Fibroblast of skin of abdomen (primary cell): Measurements from ENCODE around the gene FGF18.

Experiments
- DNase-seq: peaks from one replicate; pipeline ENCODE4 v3.0.0-alpha.2; 2013

FGF18 gene

DNA sequence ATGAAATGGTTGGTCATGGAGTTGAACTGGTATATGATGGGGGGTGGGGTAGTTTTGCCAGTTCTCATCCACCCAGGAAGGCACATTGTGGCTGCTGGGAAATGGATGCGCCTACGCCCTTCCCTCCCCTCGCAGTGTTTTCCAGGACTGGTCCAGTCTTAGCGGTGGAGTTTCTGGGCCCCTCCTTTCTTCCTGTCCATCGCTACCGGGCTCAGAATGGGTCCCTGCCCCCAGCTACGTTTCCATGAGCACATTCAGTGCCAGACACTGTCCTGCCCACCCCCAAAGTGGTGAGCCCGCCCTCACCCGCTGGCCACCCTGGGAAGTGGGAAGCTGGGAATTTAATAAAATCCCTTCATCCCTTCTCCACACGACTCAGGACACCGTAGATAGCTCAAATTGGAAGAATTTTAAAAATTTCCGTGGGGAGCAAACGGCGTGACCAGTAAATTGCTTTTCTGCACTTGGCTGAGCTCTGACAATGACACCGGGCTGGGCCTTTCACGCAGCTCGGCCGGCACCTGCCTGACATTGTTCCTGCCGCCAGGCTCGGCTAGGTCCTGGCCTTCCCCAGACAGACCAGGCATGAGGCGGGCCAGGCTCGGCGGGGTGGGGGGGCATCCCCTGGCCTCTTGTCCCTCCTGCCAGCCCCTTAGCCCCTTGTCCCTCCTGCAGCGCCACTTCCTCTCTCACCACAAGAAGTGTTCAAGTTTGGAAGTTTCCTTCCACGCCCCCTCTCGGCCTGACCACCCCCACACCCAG lies 3.6 kb downstream of the FGF18 start:
- no peak for DNase-seq

DNA sequence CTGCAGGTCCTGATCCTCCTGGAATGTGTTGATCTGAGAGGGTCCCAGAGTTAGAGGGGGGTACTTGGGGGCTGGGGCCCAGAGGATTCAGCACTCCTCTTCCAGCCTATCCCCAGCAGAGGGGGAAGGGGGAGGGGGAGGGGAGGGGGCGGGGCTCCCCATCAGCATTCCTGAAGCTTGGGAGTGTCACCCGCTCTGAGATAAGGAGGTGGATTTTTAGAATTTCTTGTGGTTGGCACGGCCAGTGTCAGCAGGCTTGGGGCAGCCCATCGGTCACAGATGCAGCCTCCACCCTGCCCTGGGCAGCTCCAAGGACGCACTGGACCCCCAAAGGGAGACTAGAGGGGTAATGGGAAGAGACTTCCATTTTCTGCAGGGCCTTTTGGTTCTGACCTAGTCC lies 5.3 kb downstream of the FGF18 start:
- DNase-seq, result no peak

DNA sequence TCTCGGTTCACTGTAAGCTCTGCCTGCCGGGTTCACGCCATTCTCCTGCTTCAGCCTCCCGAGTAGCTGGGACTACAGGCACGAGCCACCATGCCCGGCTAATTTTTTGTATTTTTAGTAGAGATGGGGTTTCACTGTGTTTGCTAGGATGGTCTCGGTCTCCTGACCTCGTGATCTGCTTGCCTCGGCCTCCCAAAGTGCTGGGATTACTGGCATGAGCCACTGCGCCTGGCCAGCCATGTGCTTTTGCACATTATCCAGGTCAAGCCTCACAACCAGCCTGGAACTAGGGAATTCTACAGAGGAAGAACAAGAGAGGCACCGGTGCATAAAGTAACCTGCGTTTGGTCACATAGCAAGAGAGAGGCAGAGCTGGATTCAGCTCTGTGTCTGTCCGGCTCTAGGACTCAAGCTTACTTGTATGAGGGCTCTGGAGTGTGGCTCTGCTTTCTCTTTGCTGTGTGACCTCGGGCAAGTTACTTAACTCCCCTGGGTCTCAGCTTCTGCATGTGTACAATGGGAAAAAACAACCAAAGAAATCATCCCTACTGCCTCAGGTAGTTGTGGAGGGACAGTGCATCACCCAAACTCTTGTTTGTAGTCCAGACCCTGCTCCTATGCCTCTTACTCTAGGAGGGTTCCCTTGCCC lies 6.3 kb downstream of the FGF18 start:
- no peak for DNase-seq

- no peak for DNase-seq
These were observed 6.8 kb downstream of the FGF18 start for GRCh38 chr5:171426266-171426665.

DNA sequence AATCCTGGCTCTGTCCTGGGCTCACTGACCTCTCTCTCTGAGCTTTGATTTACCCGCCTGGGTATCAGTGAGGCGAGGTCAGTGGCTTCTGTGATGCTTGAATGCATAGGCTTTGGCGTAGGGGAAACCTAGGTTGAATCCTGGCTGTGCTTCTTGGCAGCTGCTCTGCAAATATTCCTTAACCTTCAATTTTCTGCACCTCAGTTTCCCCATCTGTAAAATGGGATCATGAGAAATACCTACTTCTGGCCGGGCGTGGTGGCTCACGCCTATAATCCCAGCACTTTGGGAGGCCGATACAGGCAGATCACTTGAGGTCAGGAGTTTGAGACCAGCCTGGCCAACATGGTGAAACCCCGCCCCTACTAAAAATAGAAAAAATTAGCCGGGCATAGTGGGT lies 7.2 kb downstream of the FGF18 start:
- DNase-seq, result no peak

DNA sequence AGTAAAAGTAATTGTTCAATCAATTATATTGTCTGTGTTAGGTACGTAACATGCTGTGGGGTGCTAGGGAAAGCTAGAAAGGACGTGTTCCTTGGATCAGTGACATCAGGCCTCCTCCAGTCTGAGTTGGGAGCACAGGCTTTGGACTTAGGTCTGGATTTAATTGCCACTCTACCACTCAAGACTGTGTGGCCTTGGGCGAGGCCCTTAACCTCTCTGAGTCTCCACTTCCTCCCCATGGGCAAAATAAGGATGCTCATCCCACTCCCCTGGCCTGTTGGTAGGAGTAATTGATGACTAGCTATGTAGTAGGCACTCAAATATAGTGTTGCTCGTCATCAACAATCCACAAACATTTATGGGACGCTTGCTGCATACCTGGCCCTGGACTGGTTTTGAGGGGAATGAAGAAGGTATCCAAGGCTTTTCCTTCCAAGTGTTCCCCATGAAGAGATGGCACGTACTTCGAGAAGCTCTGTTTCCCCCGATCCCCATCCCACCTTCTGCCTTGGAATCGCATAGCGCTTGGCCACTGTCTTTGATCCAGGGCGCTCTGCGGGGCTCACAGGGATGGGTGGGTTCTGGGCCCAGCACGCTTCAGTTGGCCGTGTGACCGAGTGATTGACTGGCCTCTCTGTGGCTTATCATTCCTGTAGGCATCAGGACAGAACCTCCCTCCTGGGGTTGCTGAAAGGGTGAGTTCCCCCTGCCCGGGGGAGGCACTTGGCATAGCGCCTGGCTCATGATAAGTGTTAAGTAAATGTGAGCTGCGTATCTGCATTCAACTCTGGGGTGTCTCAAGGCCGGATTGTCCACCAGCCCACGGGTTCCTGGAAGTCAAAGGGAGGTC lies 8.1 kb downstream of the FGF18 start:
- no peak for DNase-seq

GRCh38 chr5:171428168-171428696 lies 8.8 kb downstream of the FGF18 start:
- DNase-seq, result no peak

- DNase-seq, result no peak
These were observed 9.5 kb downstream of the FGF18 start for GRCh38 chr5:171428809-171429542.

GRCh38 chr5:171429543-171429910 lies 10.1 kb downstream of the FGF18 start:
- DNase-seq, result no peak

- no peak for DNase-seq
These were observed 11.9 kb downstream of the FGF18 start for GRCh38 chr5:171431251-171431777.

- no peak for DNase-seq
These were observed 12.6 kb downstream of the FGF18 start for GRCh38 chr5:171432076-171432475.

DNA sequence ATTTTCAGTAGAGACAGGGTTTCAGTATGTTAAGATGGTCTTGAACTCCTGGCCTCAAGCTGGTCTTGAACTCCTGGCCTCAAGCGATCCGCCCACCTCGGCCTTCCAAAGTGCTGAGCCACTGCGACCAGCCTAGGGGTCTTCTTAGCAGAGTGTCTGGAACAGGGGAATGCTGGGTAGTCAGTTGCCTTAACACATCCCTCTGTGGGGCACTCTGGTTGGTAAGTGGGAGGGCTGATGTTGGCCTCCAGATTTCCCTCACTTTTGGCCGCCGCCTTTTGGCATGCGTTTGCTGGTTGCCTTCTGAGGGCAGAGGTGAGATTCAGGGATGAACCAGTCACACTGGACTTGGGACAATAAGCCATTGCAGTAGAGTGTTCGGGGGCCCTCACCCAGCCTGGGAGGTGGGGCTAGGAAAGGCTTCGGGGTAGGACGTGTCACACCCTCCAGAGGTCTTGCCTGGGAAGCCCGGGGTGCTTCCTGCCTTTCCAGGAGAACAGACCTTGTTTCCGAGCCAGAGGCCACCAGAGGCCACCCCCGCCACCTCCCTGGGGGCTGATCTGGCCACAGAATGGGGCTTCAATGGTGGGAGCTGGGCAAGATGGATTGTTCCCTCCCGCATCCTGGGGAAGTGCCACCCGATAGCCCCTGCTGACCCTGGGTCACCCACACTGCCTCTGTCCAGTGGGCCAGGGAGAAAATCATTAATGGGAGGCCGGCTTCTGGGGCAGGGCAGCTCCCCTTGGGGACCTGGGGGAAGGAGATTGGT lies 13.3 kb downstream of the FGF18 start:
- DNase-seq, result no peak

- no peak for DNase-seq
These were observed 13.9 kb downstream of the FGF18 start for GRCh38 chr5:171433352-171433698.

GRCh38 chr5:171433982-171434676 lies 14.7 kb downstream of the FGF18 start:
- DNase-seq, result no peak

DNA sequence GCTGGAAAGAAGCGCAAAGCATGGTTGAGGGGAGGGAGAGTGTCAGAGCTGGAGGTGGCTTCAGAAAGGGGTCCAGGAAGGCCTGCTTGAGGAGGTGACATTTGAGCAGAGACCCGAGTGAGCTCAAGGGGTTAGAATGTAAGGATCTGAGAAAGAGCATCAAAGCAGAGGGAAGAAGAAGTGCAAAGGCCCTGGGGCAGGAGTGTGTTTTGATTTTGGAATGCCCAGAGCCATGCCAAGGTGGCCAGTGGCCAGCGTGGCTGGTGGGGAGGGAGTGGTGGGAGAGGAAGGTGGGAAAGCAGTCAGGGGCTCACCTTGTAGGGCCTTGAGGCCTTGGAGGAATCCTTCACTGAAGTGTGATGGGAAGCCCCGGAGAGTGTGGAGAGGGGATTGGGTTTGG lies 15.4 kb downstream of the FGF18 start:
- DNase-seq, result no peak

- DNase-seq, result no peak
These were observed 16.5 kb downstream of the FGF18 start for GRCh38 chr5:171435908-171436307.

GRCh38 chr5:171436804-171437285 lies 17.4 kb downstream of the FGF18 start:
- DNase-seq, result no peak

GRCh38 chr5:171437286-171437821 lies 17.9 kb downstream of the FGF18 start:
- DNase-seq, result no peak

- DNase-seq, result no peak
These were observed 19.3 kb downstream of the FGF18 start for GRCh38 chr5:171438738-171439137.

DNA sequence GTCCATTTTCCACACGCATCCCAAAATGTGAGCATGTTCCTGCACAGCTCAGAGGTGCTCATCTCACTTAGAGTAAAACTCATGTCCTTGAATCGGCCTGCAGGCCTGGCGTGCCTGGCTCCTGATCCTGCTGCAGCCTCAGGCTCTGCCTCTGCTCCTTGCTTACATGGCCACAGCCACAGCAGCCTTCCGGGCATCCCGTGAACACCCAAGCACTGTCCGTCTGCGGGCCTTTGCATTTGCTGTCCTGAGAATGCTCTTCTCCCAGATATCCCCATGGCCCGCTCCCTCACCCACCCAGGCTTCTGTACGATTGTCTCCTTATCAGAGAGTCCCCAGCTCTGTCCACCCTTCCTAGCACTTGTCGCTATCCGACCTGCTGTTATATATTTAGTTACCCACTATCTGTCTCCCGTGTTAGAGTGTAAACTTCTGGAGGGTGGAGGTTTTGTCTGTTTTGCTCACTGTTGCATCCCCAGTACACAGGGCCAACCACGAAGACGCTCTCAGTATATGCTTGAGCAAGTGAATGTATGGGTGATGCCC lies 21.9 kb downstream of the FGF18 start:
- DNase-seq, result no peak
